GM23338 (cell line): ENCODE results near the gene GNAO1. TPM values are rescaled to one million over a fixed set of nuclear protein-coding genes. Genes with fewer than 3 reads are reported as not detected.

ENCODE experiments used
- ATAC-seq: fragments of 200-7000 bp; cut with Tn5 transposase; 3 replicates; pipeline ENCODE4 v1.9.1; 2020
- DNase-seq: peaks from one replicate; pipeline ENCODE4 v3.0.0-alpha.2; 2015; ENCODE audit warnings: low spot score
- H2AFZ ChIP-seq: fragments of 200-600 bp; sonication (generic); 2 replicates; pipeline ENCODE4 v1.8.0; 2016; ENCODE audit warnings: antibody characterized with exemption, mild to moderate bottlenecking, moderate library complexity
- H3F3A ChIP-seq: fragments of 200-600 bp; sonication (generic); replicated peaks from 2 replicates; pipeline ENCODE4 v1.8.0; 2017; ENCODE audit warnings: antibody characterized with exemption, mixed run types, low read depth
- H3K27ac ChIP-seq: fragments of 200-600 bp; sonication (generic); 2 replicates; pipeline ENCODE4 v1.6.1; 2016; ENCODE audit warnings: low read depth
- H3K27me3 ChIP-seq: fragments of 200-600 bp; sonication (generic); 2 replicates; pipeline ENCODE4 v1.8.0; 2016; ENCODE audit warnings: mild to moderate bottlenecking, mixed run types, moderate library complexity; ENCODE audit not compliant: insufficient read depth
- H3K36me3 ChIP-seq: fragments of 200-600 bp; sonication (generic); 2 replicates; pipeline ENCODE4 v1.8.0; 2016; ENCODE audit warnings: mild to moderate bottlenecking; ENCODE audit not compliant: insufficient read depth
- H3K4me1 ChIP-seq: fragments of 200-600 bp; sonication (generic); 2 replicates; pipeline ENCODE4 v1.8.0; 2016; ENCODE audit warnings: mild to moderate bottlenecking, moderate library complexity; ENCODE audit not compliant: insufficient read depth
- H3K4me2 ChIP-seq: fragments of 200-600 bp; sonication (generic); 2 replicates; pipeline ENCODE4 v1.7.1; 2017; ENCODE audit warnings: mixed run types
- H3K4me3 ChIP-seq: fragments of 200-600 bp; sonication (generic); 2 replicates; pipeline ENCODE4 v1.6.1; 2016; ENCODE audit warnings: mixed run types
- H3K79me2 ChIP-seq: fragments of 200-600 bp; sonication (generic); replicated peaks from 2 replicates; pipeline ENCODE4 v1.8.0; 2017; ENCODE audit warnings: mild to moderate bottlenecking; ENCODE audit not compliant: insufficient read depth
- H3K9me2 ChIP-seq: fragments of 200-600 bp; sonication (generic); 2 replicates; pipeline ENCODE4 v1.8.0; 2017; ENCODE audit not compliant: insufficient read depth
- H4K20me1 ChIP-seq: fragments of 200-600 bp; sonication (generic); replicated peaks from 2 replicates; pipeline ENCODE4 v1.8.0; 2017; ENCODE audit warnings: mild to moderate bottlenecking; ENCODE audit not compliant: insufficient read depth
- H3K27ac Mint-ChIP-seq: 2 replicates; pipeline ENCODE4 v1.8.0; 2020; ENCODE audit warnings: inconsistent platforms, mild to moderate bottlenecking, moderate library complexity, mixed read lengths
- H3K27me3 Mint-ChIP-seq: 3 replicates; pipeline ENCODE4 v1.8.0; 2022; ENCODE audit warnings: low read depth, mild to moderate bottlenecking, moderate library complexity, mixed read lengths, inconsistent platforms; ENCODE audit not compliant: insufficient read depth, poor library complexity
- H3K36me3 Mint-ChIP-seq: 3 replicates; pipeline ENCODE4 v1.8.0; 2021; ENCODE audit warnings: low read depth, mild to moderate bottlenecking, inconsistent platforms, moderate library complexity, mixed read lengths
- H3K4me1 Mint-ChIP-seq: 3 replicates; pipeline ENCODE4 v1.8.0; 2020; ENCODE audit warnings: mild to moderate bottlenecking, inconsistent platforms, mixed read lengths
- H3K4me3 Mint-ChIP-seq: 3 replicates; pipeline ENCODE4 v1.8.0; 2021; ENCODE audit warnings: moderate library complexity, mild to moderate bottlenecking, inconsistent platforms, mixed read lengths
- H3K9me3 Mint-ChIP-seq: 3 replicates; pipeline ENCODE4 v1.8.0; 2020; ENCODE audit warnings: moderate library complexity, mild to moderate bottlenecking, inconsistent platforms, mixed read lengths
- CREB1 ChIP-seq: fragments of 250-450 bp; sonication (Bioruptor Pico); IDR thresholded peaks from 2 replicates; pipeline ENCODE4 v1.5.0; 2020; ENCODE audit warnings: low read depth, mild to moderate bottlenecking, moderate library complexity
- ETS1 ChIP-seq: IDR thresholded peaks from 2 replicates; pipeline ENCODE4 v1.6.1; 2016; ENCODE audit warnings: antibody characterized with exemption
- EZH2 ChIP-seq: fragments of 200-600 bp; sonication (generic); IDR thresholded peaks from one replicate; pipeline ENCODE4 v1.8.0; 2017; ENCODE audit warnings: antibody characterized with exemption, mild to moderate bottlenecking, low read depth; ENCODE audit not compliant: unreplicated experiment
- EZH2phosphoT487 ChIP-seq: fragments of 200-600 bp; sonication (generic); IDR thresholded peaks from one replicate; pipeline ENCODE4 v1.8.1; 2018; ENCODE audit warnings: antibody characterized with exemption; ENCODE audit not compliant: unreplicated experiment
- JUNB ChIP-seq: IDR thresholded peaks from one replicate; pipeline ENCODE4 v1.6.1; 2016; ENCODE audit warnings: antibody characterized with exemption; ENCODE audit not compliant: unreplicated experiment
- NANOG ChIP-seq: IDR thresholded peaks from 2 replicates; pipeline ENCODE4 v1.6.1; 2016; ENCODE audit warnings: antibody characterized with exemption, borderline replicate concordance
- POLR2AphosphoS5 ChIP-seq: IDR thresholded peaks from 2 replicates; pipeline ENCODE4 v1.6.1; 2016; ENCODE audit warnings: antibody characterized with exemption, low read depth
- REST ChIP-seq: IDR thresholded peaks from one replicate; pipeline ENCODE4 v1.6.1; 2018; ENCODE audit warnings: antibody characterized with exemption; ENCODE audit not compliant: unreplicated experiment
- STAT1 ChIP-seq: IDR thresholded peaks from one replicate; pipeline ENCODE4 v1.6.1; 2016; ENCODE audit warnings: antibody characterized with exemption; ENCODE audit not compliant: unreplicated experiment
- ZNF114 ChIP-seq: fragments of 250-450 bp; sonication (Bioruptor Pico); IDR thresholded peaks from 2 replicates; pipeline ENCODE4 v1.5.0; 2020; ENCODE audit warnings: mild to moderate bottlenecking, moderate library complexity
- ZNF462 ChIP-seq: fragments of 250-450 bp; sonication (Bioruptor Pico); IDR thresholded peaks from 2 replicates; pipeline ENCODE4 v1.5.0; 2020; ENCODE audit warnings: mild to moderate bottlenecking, moderate library complexity
- polyA plus RNA-seq: library from polyadenylated mRNA; unstranded; fragments of >200 nt; fragmentation: Nextera tagmentation; extraction: Ambion mirVana; gene quantifications from 2 replicates; pipeline ENCODE4 v1.2.1, GENCODE V29; 2016
- total RNA-seq: library from RNA; depleted of rRNA; stranded (reverse); fragments of >200 nt; shearing (Covaris generic); gene quantifications from 2 replicates; pipeline ENCODE4 v1.2.3, GENCODE V29; 2014

The GNAO1 gene
- total and polyA plus RNA-seq, 2 experiments from 2014 or later: 6.5 to 24.8 TPM

- no peak for TF ChIP-seq ZNF462
- no peaks in the 10 kb centered on the region for H3K4me1 ChIP-seq
- H4K20me1 ChIP-seq: no peaks in the 10 kb centered on the region
- Mint-ChIP-seq H3K36me3 (peaks cover 2% of the 10 kb centered on the region; the same call in 1 of the 3 replicates), H3K9me3 (no peaks in the 10 kb centered on the region), H3K4me1 (no peaks in the 10 kb centered on the region), H3K4me3 (no peak overlapping the region), H3K27ac (no peak overlapping the region), H3K27me3 (peaks cover 8% of the 10 kb centered on the region)
- ATAC-seq: no peak
- no peaks in the 10 kb centered on the region for H3K79me2 ChIP-seq
- no peak for DNase-seq
- H3K4me2 ChIP-seq: no peak overlapping the region
- no peaks in the 10 kb centered on the region for H3K27me3 ChIP-seq
- H2AFZ ChIP-seq: no peak overlapping the region
- no peaks in the 10 kb centered on the region for H3F3A ChIP-seq
- no peaks in the 10 kb centered on the region for H3K9me2 ChIP-seq
- no peak overlapping the region for H3K4me3 ChIP-seq
- H3K36me3 ChIP-seq: no peaks in the 10 kb centered on the region
- H3K27ac ChIP-seq: no peak overlapping the region
Measured at GRCh38 chr16:56337131-56337857, 146.0 kb downstream of the GNAO1 start.

- no peaks in the 10 kb centered on the region for H3K9me3 Mint-ChIP-seq
- peaks cover 8% of the 10 kb centered on the region for H3K27me3 Mint-ChIP-seq
- TF ChIP-seq ZNF114: no peak
- TF ChIP-seq NANOG: no peak
- TF ChIP-seq CREB1 (CRISPR knock-in tag): no peak
- TF ChIP-seq STAT1: no peak
- no peak for TF ChIP-seq REST
- no peak for TF ChIP-seq EZH2phosphoT487
- no peak for TF ChIP-seq POLR2AphosphoS5
- no peak for TF ChIP-seq ETS1
- TF ChIP-seq JUNB: no peak
- TF ChIP-seq EZH2: no peak
Measured at GRCh38 chr16:56337858-56338325, 146.6 kb downstream of the GNAO1 start.

More at GRCh38 chr16:56337858-56338325, 146.6 kb downstream of the GNAO1 start:
- Histone ChIP-seq H4K20me1 (no peaks in the 10 kb centered on the region), H3K36me3 (no peaks in the 10 kb centered on the region), H3K27me3 (no peaks in the 10 kb centered on the region), H2AFZ (no peak overlapping the region), H3K4me3 (no peak overlapping the region), H3K9me2 (no peaks in the 10 kb centered on the region), H3F3A (no peaks in the 10 kb centered on the region), H3K27ac (no peak overlapping the region), H3K4me1 (no peaks in the 10 kb centered on the region), H3K79me2 (no peaks in the 10 kb centered on the region), H3K4me2 (no peak overlapping the region)
- DNase-seq (no peak), ATAC-seq (no peak)
- H3K36me3 Mint-ChIP-seq: no peaks in the 10 kb centered on the region; the same call in 2 of the 3 replicates
- no peak overlapping the region for H3K27ac Mint-ChIP-seq
- no peak overlapping the region for H3K4me3 Mint-ChIP-seq
- H3K4me1 Mint-ChIP-seq: no peaks in the 10 kb centered on the region
